ENCODE measurements around the gene HOMER3.
A peak's percentile ranks its signal among the peaks of the same experiment; 100 is the strongest.
"Not testable (repeated sequence)": the region's sequence is repeated elsewhere in the genome, so short reads cannot be mapped to it uniquely, and the experiment has no call there.

Gene HOMER3

GRCh38 chr19:18921593-18921992 is 19.4 kb downstream of the HOMER3 start:
- no peaks in the 10 kb centered on the region for H3K9me3 Mint-ChIP-seq (ENCODE audit: low read depth)
- H3K4me1 Mint-ChIP-seq (ENCODE audit: low read depth), result peaks cover 30% of the 10 kb centered on the region
- H3K36me3 Mint-ChIP-seq, result no peaks in the 10 kb centered on the region
- peak overlapping the region; percentile 99 for H3K4me3 Mint-ChIP-seq
- no peaks in the 10 kb centered on the region for H3K27me3 Mint-ChIP-seq
- H3K27ac Mint-ChIP-seq, result no peak overlapping the region

- Mint-ChIP-seq H3K27me3 (no peaks in the 10 kb centered on the region), H3K36me3 (no peaks in the 10 kb centered on the region), H3K9me3 (ENCODE audit: low read depth) (no peaks in the 10 kb centered on the region), H3K4me1 (ENCODE audit: low read depth) (peaks cover 35% of the 10 kb centered on the region), H3K27ac (peak overlapping the region; percentile 97), H3K4me3 (peak overlapping the region; percentile 99)
Observed at GRCh38 chr19:18920400-18920799, 20.6 kb downstream of the HOMER3 start.

GRCh38 chr19:18919900-18920214 is 21.2 kb downstream of the HOMER3 start:
- peaks cover 39% of the 10 kb centered on the region for H3K4me1 Mint-ChIP-seq (ENCODE audit: low read depth)
- H3K4me3 Mint-ChIP-seq, result peak overlapping the region; percentile 99

GRCh38 chr19:18919086-18919899 is 21.7 kb downstream of the HOMER3 start, which contains the start of the genes COPE and DDX49:
COPE (minus strand) TSS chr19:18919387; CDS start chr19:18919348, 39 bp downstream.
DDX49 (plus strand) TSS chr19:18919715; CDS start chr19:18919742, 27 bp downstream.
- Mint-ChIP-seq H3K27ac (peak within 1 kb of the TSS; percentile 97), H3K4me1 (ENCODE audit: low read depth) (peaks cover 39% of the 10 kb centered on the region), H3K4me3 (peak within 1 kb of the TSS; percentile 99), H3K36me3 (no peaks in the 10 kb centered on the region), H3K27me3 (no peaks in the 10 kb centered on the region), H3K9me3 (ENCODE audit: low read depth) (no peaks in the 10 kb centered on the region)

More at GRCh38 chr19:18919900-18920214, 21.2 kb downstream of the HOMER3 start:
- no peaks in the 10 kb centered on the region for H3K27me3 Mint-ChIP-seq
- no peaks in the 10 kb centered on the region for H3K36me3 Mint-ChIP-seq
- peak overlapping the region; percentile 97 for H3K27ac Mint-ChIP-seq
- no peaks in the 10 kb centered on the region for H3K9me3 Mint-ChIP-seq (ENCODE audit: low read depth)

GRCh38 chr19:18917593-18917992 is 23.4 kb downstream of the HOMER3 start:
- not testable (repeated sequence) for H3K36me3 Mint-ChIP-seq; H3K27me3 Mint-ChIP-seq; H3K9me3 Mint-ChIP-seq (ENCODE audit: low read depth)
- Mint-ChIP-seq H3K4me1 (ENCODE audit: low read depth) (peaks cover 45% of the 10 kb centered on the region), H3K27ac (peak overlapping the region; percentile 58), H3K4me3 (peak overlapping the region; percentile 99)

GRCh38 chr19:18915639-18916038 is 25.4 kb downstream of the HOMER3 start:
- Mint-ChIP-seq H3K9me3 (ENCODE audit: low read depth) (no peaks in the 10 kb centered on the region), H3K36me3 (peaks cover 2% of the 10 kb centered on the region), H3K27me3 (no peaks in the 10 kb centered on the region), H3K4me3 (peak overlapping the region; percentile 44), H3K4me1 (ENCODE audit: low read depth) (peaks cover 41% of the 10 kb centered on the region), H3K27ac (peak overlapping the region; percentile 28)

GRCh38 chr19:18913466-18913865 is 27.6 kb downstream of the HOMER3 start:
- H3K27ac Mint-ChIP-seq, result no peak overlapping the region
- no peak overlapping the region for H3K4me3 Mint-ChIP-seq
- H3K4me1 Mint-ChIP-seq (ENCODE audit: low read depth), result peaks cover 27% of the 10 kb centered on the region
- no peaks in the 10 kb centered on the region for H3K9me3 Mint-ChIP-seq (ENCODE audit: low read depth)
- H3K36me3 Mint-ChIP-seq, result peaks cover 2% of the 10 kb centered on the region
- H3K27me3 Mint-ChIP-seq, result no peaks in the 10 kb centered on the region

- H3K4me3 Mint-ChIP-seq, result no peak overlapping the region
- H3K27me3 Mint-ChIP-seq, result no peaks in the 10 kb centered on the region
- no peaks in the 10 kb centered on the region for H3K9me3 Mint-ChIP-seq (ENCODE audit: low read depth)
- peaks cover 2% of the 10 kb centered on the region for H3K36me3 Mint-ChIP-seq
- H3K4me1 Mint-ChIP-seq (ENCODE audit: low read depth), result peaks cover 22% of the 10 kb centered on the region
- H3K27ac Mint-ChIP-seq, result no peak overlapping the region
Observed at GRCh38 chr19:18912933-18913332, 28.1 kb downstream of the HOMER3 start.

- peaks cover 14% of the 10 kb centered on the region for H3K4me1 Mint-ChIP-seq (ENCODE audit: low read depth)
- no peak overlapping the region for H3K4me3 Mint-ChIP-seq
- peaks cover 2% of the 10 kb centered on the region for H3K36me3 Mint-ChIP-seq
- H3K27ac Mint-ChIP-seq, result no peak overlapping the region
- H3K9me3 Mint-ChIP-seq (ENCODE audit: low read depth), result no peaks in the 10 kb centered on the region
- no peaks in the 10 kb centered on the region for H3K27me3 Mint-ChIP-seq
Observed at GRCh38 chr19:18910801-18911436, 30.1 kb downstream of the HOMER3 start.

- no peak overlapping the region for H3K27ac Mint-ChIP-seq
- H3K9me3 Mint-ChIP-seq (ENCODE audit: low read depth), result no peaks in the 10 kb centered on the region
- peaks cover 2% of the 10 kb centered on the region for H3K36me3 Mint-ChIP-seq
- H3K4me3 Mint-ChIP-seq, result no peak overlapping the region
- H3K27me3 Mint-ChIP-seq, result no peaks in the 10 kb centered on the region
- H3K4me1 Mint-ChIP-seq (ENCODE audit: low read depth), result peaks cover 7% of the 10 kb centered on the region
Observed at GRCh38 chr19:18910010-18910409, 31.0 kb downstream of the HOMER3 start.

GRCh38 chr19:18908917-18909619 is 31.9 kb downstream of the HOMER3 start:
- Mint-ChIP-seq H3K27me3 (no peaks in the 10 kb centered on the region), H3K4me1 (ENCODE audit: low read depth) (peaks cover 6% of the 10 kb centered on the region), H3K9me3 (ENCODE audit: low read depth) (no peaks in the 10 kb centered on the region), H3K36me3 (peaks cover 2% of the 10 kb centered on the region), H3K27ac (no peak overlapping the region), H3K4me3 (no peak overlapping the region)

GRCh38 chr19:18906605-18907519 is 34.2 kb downstream of the HOMER3 start:
- H3K4me3 Mint-ChIP-seq, result no peak overlapping the region
- no peaks in the 10 kb centered on the region for H3K4me1 Mint-ChIP-seq (ENCODE audit: low read depth)
- H3K27me3 Mint-ChIP-seq, result no peaks in the 10 kb centered on the region
- H3K9me3 Mint-ChIP-seq (ENCODE audit: low read depth), result no peaks in the 10 kb centered on the region
- no peaks in the 10 kb centered on the region for H3K36me3 Mint-ChIP-seq
- H3K27ac Mint-ChIP-seq, result no peak overlapping the region

- Mint-ChIP-seq H3K36me3 (no peaks in the 10 kb centered on the region), H3K4me1 (ENCODE audit: low read depth) (no peaks in the 10 kb centered on the region), H3K9me3 (ENCODE audit: low read depth) (no peaks in the 10 kb centered on the region), H3K4me3 (no peak overlapping the region), H3K27ac (no peak overlapping the region), H3K27me3 (no peaks in the 10 kb centered on the region)
Observed at GRCh38 chr19:18905513-18906236, 35.3 kb downstream of the HOMER3 start.

GRCh38 chr19:18905058-18905456 is 36.0 kb downstream of the HOMER3 start:
- H3K4me3 Mint-ChIP-seq, result no peak overlapping the region
- no peaks in the 10 kb centered on the region for H3K27me3 Mint-ChIP-seq
- H3K36me3 Mint-ChIP-seq, result no peaks in the 10 kb centered on the region
- no peaks in the 10 kb centered on the region for H3K4me1 Mint-ChIP-seq (ENCODE audit: low read depth)
- no peak overlapping the region for H3K27ac Mint-ChIP-seq
- no peaks in the 10 kb centered on the region for H3K9me3 Mint-ChIP-seq (ENCODE audit: low read depth)

Measured in activated naive CD8-positive, alpha-beta T cell (primary cell).